Neural crest cell (in vitro differentiated cells): ENCODE data around the gene EML1. TPM values are rescaled to one million over a fixed set of nuclear protein-coding genes. Genes with fewer than 3 reads are reported as not detected.

Source experiments
- DNase-seq: peaks from one replicate; pipeline ENCODE4 v3.0.0; 2021; ENCODE audit warnings: low read depth, mixed read lengths, low spot score
- H3K27ac Mint-ChIP-seq: one replicate; pipeline ENCODE4 v1.8.0; 2021; ENCODE audit warnings: mild to moderate bottlenecking, mixed read lengths; ENCODE audit not compliant: unreplicated experiment
- H3K27me3 Mint-ChIP-seq: 2 replicates; pipeline ENCODE4 v1.8.0; 2021; ENCODE audit warnings: low read depth, mild to moderate bottlenecking, mixed read lengths
- H3K36me3 Mint-ChIP-seq: 2 replicates; pipeline ENCODE4 v1.8.0; 2021; ENCODE audit warnings: low read depth, mild to moderate bottlenecking, mixed read lengths
- H3K4me1 Mint-ChIP-seq: 2 replicates; pipeline ENCODE4 v1.8.0; 2021; ENCODE audit warnings: mixed read lengths
- H3K4me3 Mint-ChIP-seq: one replicate; pipeline ENCODE4 v1.8.0; 2021; ENCODE audit warnings: mild to moderate bottlenecking, mixed read lengths
- H3K9me3 Mint-ChIP-seq: 2 replicates; pipeline ENCODE4 v1.8.0; 2021; ENCODE audit warnings: mixed read lengths
- CTCF ChIP-seq: fragments of 200-600 bp; sonication (generic); conservative IDR thresholded peaks from 2 replicates; pipeline ENCODE4 v1.5.0; 2021; ENCODE audit warnings: antibody characterized with exemption, mild to moderate bottlenecking
- total RNA-seq: library from RNA; stranded (reverse); gene quantifications from 2 replicates; pipeline ENCODE4 v1.2.1, GENCODE V29; 2021

Gene EML1
- total RNA-seq, 1 donor from 2014 or later = 40.1 TPM

DNA sequence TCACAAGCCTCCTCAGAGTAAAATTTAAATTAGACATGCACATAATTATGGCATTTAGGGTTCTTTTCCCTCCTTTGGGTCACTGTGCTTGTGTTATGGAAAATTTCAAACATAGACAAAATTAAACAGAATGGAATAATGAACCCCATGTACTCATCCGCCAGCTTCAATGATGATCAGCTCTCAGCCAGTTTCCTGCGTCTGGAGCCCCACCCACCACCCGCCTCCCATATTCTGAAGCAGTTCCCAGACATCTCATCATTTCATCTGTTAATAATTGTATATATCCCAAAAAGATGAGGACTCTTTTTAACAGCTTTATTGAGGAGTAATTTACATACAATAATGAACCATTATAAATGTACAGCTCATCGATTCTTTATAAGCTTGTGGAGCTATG, 128.2 kb downstream of the EML1 start:
- DNase-seq = no peak
- peaks cover 23% of the 10 kb centered on the region for H3K36me3 Mint-ChIP-seq
- H3K27me3 Mint-ChIP-seq = no peaks in the 10 kb centered on the region

DNA sequence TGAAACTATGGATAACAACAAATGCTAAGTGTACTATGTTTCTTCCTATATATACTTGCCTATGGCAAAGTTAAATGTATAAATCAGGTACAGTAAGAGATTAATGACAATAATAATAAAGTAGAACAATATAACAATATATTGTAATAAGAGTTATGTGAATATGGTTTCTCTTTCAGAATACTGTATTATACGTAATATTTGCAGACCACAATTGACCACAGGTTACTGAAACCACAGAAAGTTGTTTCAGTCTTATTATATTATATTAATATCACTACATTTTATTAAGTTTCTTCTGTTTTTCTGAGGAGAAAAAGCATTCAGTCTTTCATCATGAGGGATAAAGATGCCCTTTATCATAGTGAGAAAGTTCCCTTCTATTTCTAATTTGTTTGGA, 131.2 kb downstream of the EML1 start:
- peaks cover 5% of the 10 kb centered on the region for H3K4me1 Mint-ChIP-seq
- no peak overlapping the region for H3K4me3 Mint-ChIP-seq
- TF ChIP-seq CTCF = no peak
- H3K27me3 Mint-ChIP-seq = no peaks in the 10 kb centered on the region
- no peak overlapping the region for H3K27ac Mint-ChIP-seq
- DNase-seq = no peak
- H3K9me3 Mint-ChIP-seq = peaks cover 4% of the 10 kb centered on the region
- peaks cover 35% of the 10 kb centered on the region for H3K36me3 Mint-ChIP-seq

More for the DNA sequence above, 128.2 kb downstream of the EML1 start:
- H3K27ac Mint-ChIP-seq = no peak overlapping the region
- no peaks in the 10 kb centered on the region for H3K9me3 Mint-ChIP-seq
- H3K4me3 Mint-ChIP-seq = no peak overlapping the region
- H3K4me1 Mint-ChIP-seq = no peaks in the 10 kb centered on the region
- no peak for TF ChIP-seq CTCF

DNA sequence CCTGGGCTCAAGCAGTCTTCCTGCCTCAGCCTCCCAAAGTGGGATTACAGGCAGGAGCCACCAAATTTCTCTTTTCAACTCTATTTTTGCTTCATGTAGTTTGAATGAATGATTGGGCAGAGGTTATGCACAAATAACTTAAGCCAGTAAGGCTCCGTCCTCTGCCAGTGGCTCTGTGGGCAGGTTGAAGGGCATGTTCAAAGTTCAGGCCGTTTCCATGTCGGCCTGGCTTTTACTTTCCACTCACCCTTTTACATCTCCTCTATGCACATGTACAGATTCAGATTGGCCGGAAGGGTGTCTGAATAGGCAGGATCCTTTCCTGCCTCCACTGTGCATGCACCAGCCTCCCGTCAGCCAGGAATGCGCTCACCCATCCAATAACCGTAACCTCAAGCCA, 132.3 kb downstream of the EML1 start:
- Mint-ChIP-seq H3K27ac (no peak overlapping the region), H3K4me3 (no peak overlapping the region), H3K4me1 (peaks cover 5% of the 10 kb centered on the region), H3K27me3 (no peaks in the 10 kb centered on the region), H3K9me3 (peaks cover 4% of the 10 kb centered on the region), H3K36me3 (peaks cover 32% of the 10 kb centered on the region)
- TF ChIP-seq CTCF = no peak
- no peak for DNase-seq

GRCh38 chr14:99928963-99929362, 135.8 kb downstream of the EML1 start:
- H3K4me1 Mint-ChIP-seq = peaks cover 5% of the 10 kb centered on the region
- H3K9me3 Mint-ChIP-seq = peaks cover 4% of the 10 kb centered on the region
- H3K4me3 Mint-ChIP-seq = no peak overlapping the region
- DNase-seq = no peak
- peaks cover 20% of the 10 kb centered on the region for H3K36me3 Mint-ChIP-seq
- H3K27me3 Mint-ChIP-seq = no peaks in the 10 kb centered on the region
- H3K27ac Mint-ChIP-seq = no peak overlapping the region
- TF ChIP-seq CTCF = no peak

- Mint-ChIP-seq H3K4me1 (peaks cover 5% of the 10 kb centered on the region), H3K27ac (no peak overlapping the region), H3K9me3 (peaks cover 4% of the 10 kb centered on the region), H3K4me3 (no peak overlapping the region), H3K36me3 (peaks cover 19% of the 10 kb centered on the region), H3K27me3 (no peaks in the 10 kb centered on the region)
- no peak for TF ChIP-seq CTCF
- DNase-seq = no peak
Observed at GRCh38 chr14:99929601-99930000, 136.4 kb downstream of the EML1 start.
